ENCODE measurements around the gene GPR137.

DNA sequence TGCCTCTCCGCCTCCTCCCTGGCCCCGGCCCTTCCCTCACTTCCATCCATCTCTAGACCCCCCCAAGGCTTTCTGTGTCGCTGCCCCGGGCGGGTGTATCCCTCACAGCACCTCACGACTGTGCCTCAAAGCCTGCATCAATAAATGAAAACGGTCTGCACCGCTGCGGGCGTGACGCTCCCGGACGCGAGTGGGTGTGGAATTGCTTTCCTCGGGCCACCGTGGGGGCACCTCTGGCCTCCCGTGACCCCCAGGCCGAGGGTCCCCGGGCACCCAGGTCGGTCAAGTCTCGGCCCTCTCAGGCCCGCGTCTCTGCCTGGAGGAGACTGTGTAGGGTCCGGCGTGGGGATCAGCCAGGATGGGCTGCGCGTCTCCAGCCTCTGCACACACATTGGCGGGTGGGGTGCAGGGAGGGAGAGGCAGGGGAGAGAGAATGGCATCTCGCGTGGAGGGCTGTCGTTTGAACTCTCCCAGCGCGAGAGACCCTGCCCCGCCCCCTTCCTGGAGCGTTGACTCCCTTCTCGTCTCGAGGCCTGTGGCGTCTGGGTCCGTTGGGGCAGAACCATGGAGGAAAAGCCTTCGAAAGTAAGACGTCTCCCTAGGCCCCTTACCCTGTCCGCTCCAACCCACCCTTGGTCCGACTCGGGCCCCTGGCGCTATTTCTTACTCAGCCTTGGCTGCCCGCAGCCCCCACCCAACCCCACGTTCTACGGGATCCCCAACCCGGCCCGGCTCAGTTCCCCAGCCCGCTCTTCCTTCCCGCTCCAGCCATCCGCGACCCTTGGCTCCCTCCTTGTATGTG is 14.4 kb downstream of the GPR137 start, which contains the start of gene CATSPERZ:
- TF ChIP-seq, protein P1, sequence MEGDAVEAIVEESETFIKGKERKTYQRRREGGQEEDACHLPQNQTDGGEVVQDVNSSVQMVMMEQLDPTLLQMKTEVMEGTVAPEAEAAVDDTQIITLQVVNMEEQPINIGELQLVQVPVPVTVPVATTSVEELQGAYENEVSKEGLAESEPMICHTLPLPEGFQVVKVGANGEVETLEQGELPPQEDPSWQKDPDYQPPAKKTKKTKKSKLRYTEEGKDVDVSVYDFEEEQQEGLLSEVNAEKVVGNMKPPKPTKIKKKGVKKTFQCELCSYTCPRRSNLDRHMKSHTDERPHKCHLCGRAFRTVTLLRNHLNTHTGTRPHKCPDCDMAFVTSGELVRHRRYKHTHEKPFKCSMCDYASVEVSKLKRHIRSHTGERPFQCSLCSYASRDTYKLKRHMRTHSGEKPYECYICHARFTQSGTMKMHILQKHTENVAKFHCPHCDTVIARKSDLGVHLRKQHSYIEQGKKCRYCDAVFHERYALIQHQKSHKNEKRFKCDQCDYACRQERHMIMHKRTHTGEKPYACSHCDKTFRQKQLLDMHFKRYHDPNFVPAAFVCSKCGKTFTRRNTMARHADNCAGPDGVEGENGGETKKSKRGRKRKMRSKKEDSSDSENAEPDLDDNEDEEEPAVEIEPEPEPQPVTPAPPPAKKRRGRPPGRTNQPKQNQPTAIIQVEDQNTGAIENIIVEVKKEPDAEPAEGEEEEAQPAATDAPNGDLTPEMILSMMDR (IDR thresholded peaks at IDR 0.05): no peak
- no peak for TF ChIP-seq ZFX (IDR thresholded peaks at IDR 0.05; ENCODE audit: borderline replicate concordance)
